ENCODE data around the gene CYBC1. TPM values are rescaled to one million over a fixed set of nuclear protein-coding genes. Genes with fewer than 3 reads are reported as not detected.

The CYBC1 gene
- polyA plus RNA-seq, 1 experiment = 118 TPM

GRCh38 chr17:82439829-82440365, 10.7 kb downstream of the CYBC1 start:
- no peak overlapping the region for H3K4me3 ChIP-seq (ENCODE audit: low read depth, low read length)
- TF ChIP-seq CTCF (IDR thresholded peaks at IDR 0.05; ENCODE audit: insufficient read depth, low read depth, low read length) = no peak
- peaks cover 17% of the 10 kb centered on the region for H3K36me3 ChIP-seq (ENCODE audit: control insufficient read depth, insufficient read depth, low read length)
- POLR2A ChIA-PET = no interaction called here
- CTCF ChIA-PET = no interaction called here
- no peaks in the 10 kb centered on the region for H3K27me3 ChIP-seq (ENCODE audit: control insufficient read depth, insufficient read depth, low read length)
- DNase-seq (ENCODE audit: low read depth) = no peak

GRCh38 chr17:82439194-82439828, 11.2 kb downstream of the CYBC1 start:
- TF ChIP-seq CTCF (IDR thresholded peaks at IDR 0.05; ENCODE audit: insufficient read depth, low read depth, low read length) = no peak
- CTCF ChIA-PET = no interaction called here
- POLR2A ChIA-PET = no interaction called here
- Histone ChIP-seq H3K4me3 (ENCODE audit: low read depth, low read length) (no peak overlapping the region), H3K36me3 (ENCODE audit: control insufficient read depth, insufficient read depth, low read length) (peaks cover 14% of the 10 kb centered on the region), H3K27me3 (ENCODE audit: control insufficient read depth, insufficient read depth, low read length) (no peaks in the 10 kb centered on the region)
- no peak for DNase-seq (ENCODE audit: low read depth)

GRCh38 chr17:82438401-82439193, 12.0 kb downstream of the CYBC1 start:
- peaks cover 8% of the 10 kb centered on the region for H3K36me3 ChIP-seq (ENCODE audit: control insufficient read depth, insufficient read depth, low read length)
- no peak for TF ChIP-seq CTCF (IDR thresholded peaks at IDR 0.05; ENCODE audit: insufficient read depth, low read depth, low read length)
- ChIA-PET CTCF (interaction anchor here (0.8 kb wide), 1 partner anchor 14 kb away, joined by 3 read pairs; no protein-coding TSS in a partner anchor), POLR2A (no interaction called here)
- no peak for DNase-seq (ENCODE audit: low read depth)
- H3K4me3 ChIP-seq (ENCODE audit: low read depth, low read length) = no peak overlapping the region
- H3K27me3 ChIP-seq (ENCODE audit: control insufficient read depth, insufficient read depth, low read length) = no peaks in the 10 kb centered on the region

GRCh38 chr17:82437325-82437668, 13.3 kb downstream of the CYBC1 start:
- POLR2A ChIA-PET = no interaction called here
- H3K36me3 ChIP-seq (ENCODE audit: control insufficient read depth, insufficient read depth, low read length) = peaks cover 6% of the 10 kb centered on the region
- CTCF ChIA-PET = interaction anchor here (0.5 kb wide), 1 partner anchor 90 kb away, joined by 3 read pairs; no protein-coding TSS in a partner anchor

More at GRCh38 chr17:82437325-82437668, 13.3 kb downstream of the CYBC1 start:
- TF ChIP-seq CTCF (IDR thresholded peaks at IDR 0.05; ENCODE audit: insufficient read depth, low read depth, low read length) = no peak
- Histone ChIP-seq H3K4me3 (ENCODE audit: low read depth, low read length) (no peak overlapping the region), H3K27me3 (ENCODE audit: control insufficient read depth, insufficient read depth, low read length) (no peaks in the 10 kb centered on the region)
- no peak for DNase-seq (ENCODE audit: low read depth)

Measured in BJ (cell line).